ENCODE results near the gene MAP3K20.
"Not testable (repeated sequence)": the region's sequence is repeated elsewhere in the genome, so short reads cannot be mapped to it uniquely, and the experiment has no call there.

The MAP3K20 gene

GRCh38 chr2:173163357-173163756, 87.7 kb downstream of the MAP3K20 start:
- not testable (repeated sequence) for DNase-seq

DNA sequence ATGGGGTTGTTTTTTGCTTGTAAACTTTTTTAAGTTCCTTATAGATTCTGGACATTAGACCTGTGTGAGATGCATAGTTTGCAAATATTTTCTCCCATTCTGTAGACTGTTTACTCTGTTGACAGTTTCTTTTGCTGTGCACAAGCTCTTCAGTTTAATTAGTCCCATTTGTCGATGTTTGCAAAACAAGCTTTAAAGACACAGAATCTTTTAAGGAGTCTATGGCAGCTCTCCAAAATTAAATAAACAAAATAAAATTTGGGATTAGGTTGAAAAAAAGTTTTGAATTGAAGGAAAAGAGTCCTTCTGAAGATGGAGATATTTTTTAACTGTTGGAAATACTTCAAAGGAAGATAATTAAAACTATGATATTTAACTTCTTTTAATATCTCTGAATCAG, 88.8 kb downstream of the MAP3K20 start:
- no peak for DNase-seq

- DNase-seq: no peak
Observed at GRCh38 chr2:173165443-173166238, 90.0 kb downstream of the MAP3K20 start.

GRCh38 chr2:173171321-173171720, 95.7 kb downstream of the MAP3K20 start:
- no peak for DNase-seq

DNA sequence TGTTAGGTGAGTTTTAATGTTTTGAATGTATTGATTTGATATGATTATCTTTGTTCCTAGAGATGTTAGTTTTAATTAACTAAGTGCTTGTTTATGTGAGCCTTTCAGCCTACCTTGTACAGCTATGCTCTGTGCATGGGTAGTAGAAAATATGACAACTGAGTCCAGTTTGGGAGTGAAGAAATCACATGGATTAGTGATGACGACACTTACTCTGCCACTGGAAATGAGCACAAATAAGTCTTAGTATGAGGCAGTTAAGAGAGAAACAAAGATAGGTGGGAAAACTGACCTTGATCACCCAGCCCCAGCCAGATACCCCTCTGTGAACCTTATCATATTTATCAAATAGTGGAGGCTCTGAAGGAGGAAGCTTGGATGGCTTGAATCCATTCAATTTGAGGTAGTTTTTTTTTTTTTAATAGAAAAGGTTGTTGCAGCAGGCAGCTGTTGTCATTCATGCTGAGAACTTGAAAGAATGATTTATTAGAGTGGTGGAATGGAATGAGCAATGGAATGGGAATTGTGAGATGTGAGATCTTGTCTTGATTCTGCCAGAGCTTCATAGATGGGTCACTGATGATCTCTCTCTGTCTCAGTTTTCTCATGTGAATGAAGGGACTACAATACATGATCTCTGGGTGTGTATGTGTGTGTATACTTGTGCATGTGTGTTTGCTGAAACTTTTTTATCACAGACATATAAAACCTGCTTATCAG, 96.4 kb downstream of the MAP3K20 start:
- DNase-seq: no peak

- not testable (repeated sequence) for DNase-seq
Observed at GRCh38 chr2:173174339-173174738, 98.7 kb downstream of the MAP3K20 start.

GRCh38 chr2:173175222-173175621, 99.6 kb downstream of the MAP3K20 start:
- no peak for DNase-seq

DNA sequence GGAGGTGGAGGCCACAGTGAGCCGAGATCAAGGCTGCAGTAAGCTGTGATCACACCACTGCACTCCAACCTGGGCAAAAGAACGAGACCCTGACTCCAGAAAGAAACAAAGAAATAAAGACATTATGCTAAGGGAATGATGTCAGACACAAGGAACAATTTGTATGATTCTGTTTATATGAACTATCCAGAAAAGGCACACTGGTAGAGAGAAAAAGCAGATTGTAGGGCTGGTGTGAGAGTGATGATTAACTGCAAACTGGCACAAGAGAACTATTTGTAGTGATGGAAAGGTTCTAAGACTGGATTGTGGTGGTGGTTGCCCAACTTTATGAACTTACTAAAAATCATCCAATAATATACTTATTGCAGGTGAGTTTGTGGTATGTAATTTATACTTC, 106.3 kb downstream of the MAP3K20 start:
- DNase-seq: no peak

DNA sequence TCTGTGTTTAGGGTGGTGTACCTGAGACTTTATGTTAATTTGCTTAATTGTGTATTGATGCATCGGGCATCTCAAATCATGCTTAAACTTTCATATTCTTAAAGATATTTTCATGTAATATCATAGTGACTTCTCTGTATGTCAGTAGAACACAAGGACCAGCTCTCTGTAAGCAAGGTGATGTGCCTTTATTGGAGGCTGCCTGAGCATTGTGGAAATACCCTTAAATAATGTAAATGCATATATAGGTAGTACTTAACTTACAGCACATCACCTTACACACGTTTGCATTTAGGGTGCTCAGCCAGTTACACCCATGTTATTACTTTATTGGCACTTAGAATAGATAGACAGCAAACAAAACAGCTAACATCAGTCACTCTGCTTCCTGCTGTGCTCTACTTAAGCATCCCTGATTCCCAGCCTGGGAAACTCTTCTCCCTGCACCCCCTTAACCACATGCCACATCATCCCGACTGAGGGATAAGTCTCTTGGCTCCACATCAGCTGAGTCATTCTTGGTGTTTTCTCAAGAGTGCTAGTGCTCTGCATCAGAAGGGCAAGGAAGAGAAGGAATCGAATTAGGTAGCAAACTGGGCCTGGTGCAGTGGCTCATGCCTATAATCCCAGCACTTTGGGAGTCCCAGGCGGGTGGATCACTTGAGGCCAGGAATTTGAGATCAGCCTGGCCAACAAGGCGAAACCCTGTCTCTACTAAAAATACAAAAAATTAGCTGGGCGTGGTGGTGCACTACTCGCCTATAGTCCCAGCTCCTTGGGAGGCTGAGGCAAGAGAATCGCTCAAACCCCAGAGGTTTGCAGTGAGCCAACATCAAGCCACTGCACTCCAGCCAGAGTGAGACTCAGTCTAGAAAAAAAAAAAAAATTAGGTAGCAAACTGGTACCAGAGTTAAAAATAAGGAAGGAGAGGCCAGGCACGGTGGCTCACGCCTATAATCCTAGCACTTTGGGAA, 108.7 kb downstream of the MAP3K20 start:
- no peak for DNase-seq

DNA sequence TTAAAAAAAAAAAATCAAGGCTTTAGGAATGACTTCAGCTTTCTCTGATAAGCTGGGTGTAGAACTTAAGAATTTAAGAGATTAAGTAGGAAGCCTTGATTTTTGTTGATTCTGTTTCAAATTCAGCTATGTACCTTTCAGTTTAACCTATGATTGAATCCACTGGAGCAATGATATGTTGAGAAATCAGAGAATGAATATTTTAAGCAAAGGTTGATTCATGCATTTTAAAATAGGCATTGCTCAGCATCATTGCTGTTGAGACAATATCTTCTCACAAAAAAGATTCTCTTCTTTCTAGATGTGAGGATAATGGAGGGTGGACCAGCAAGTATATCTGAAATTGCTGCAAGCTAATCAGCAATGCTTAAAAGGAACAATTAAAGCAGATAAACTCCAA, 109.8 kb downstream of the MAP3K20 start:
- no peak for DNase-seq

DNA sequence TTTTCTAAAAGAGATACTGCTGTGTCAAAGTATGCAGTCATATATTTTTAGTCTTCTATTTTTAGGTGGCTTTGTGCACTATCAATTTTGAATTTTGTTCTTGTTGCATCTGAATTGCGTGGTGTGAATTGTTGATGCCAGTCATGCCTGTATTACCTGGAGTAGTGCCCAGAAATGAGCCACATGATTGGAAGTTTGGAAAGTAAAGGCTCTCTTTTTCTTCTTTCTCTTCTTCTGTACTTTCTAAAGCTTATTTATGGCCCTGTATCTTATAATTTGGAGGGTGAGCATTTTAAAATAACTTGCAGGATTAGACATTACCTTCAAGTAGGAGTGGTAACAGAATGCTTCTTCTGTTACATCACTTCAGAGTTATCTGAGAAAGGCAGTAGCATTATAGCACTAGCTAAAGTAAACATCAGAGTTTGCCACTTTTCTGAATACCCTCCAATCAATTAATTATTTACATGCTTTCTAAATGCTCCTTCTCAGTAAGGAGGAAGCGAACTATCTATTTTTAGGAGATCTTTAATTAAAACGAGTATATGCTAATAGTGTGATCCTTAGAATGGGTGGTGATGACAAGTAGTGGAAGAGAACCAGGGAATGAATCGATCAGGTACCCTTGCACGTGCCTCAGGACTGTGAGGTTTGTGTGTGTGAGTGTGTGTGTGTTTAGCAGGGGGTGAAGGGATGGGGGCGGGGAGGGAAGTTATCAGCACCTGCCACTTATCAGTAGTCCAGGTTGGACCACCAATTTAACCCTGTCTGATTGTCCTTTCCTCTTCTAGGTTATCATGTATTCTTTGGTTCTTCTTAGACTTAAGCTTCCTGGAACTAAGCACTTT, 112.5 kb downstream of the MAP3K20 start:
- DNase-seq: no peak

GRCh38 chr2:173191601-173192000, 116.0 kb downstream of the MAP3K20 start:
- no peak for DNase-seq

- DNase-seq: no peak
Observed at GRCh38 chr2:173192071-173192470, 116.4 kb downstream of the MAP3K20 start.

DNA sequence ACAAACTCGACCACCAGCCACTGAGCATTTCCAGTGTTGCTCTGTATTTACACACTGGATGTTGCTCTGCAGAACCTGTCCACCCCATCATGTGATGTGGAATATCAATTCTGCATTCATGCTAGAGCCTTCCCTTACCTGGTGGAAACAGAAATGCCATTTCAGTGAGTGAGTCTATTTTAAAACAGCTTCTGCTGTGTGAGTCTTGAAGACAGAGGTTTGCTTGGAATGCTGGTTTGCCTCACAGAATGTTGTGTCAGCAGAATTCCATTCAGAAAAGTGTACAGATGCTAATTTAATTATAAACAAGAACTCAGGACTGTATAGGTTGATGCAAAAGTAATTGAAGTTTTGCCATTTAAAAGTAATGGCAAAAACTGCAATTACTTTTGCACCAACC, 118.3 kb downstream of the MAP3K20 start:
- no peak for DNase-seq

- no peak for DNase-seq
Observed at GRCh38 chr2:173195100-173195499, 119.5 kb downstream of the MAP3K20 start.

- no peak for DNase-seq
Observed at GRCh38 chr2:173196080-173196479, 120.4 kb downstream of the MAP3K20 start.

GRCh38 chr2:173196638-173197037, 121.0 kb downstream of the MAP3K20 start:
- no peak for DNase-seq

GRCh38 chr2:173198327-173198726, 122.7 kb downstream of the MAP3K20 start:
- DNase-seq: no peak

DNA sequence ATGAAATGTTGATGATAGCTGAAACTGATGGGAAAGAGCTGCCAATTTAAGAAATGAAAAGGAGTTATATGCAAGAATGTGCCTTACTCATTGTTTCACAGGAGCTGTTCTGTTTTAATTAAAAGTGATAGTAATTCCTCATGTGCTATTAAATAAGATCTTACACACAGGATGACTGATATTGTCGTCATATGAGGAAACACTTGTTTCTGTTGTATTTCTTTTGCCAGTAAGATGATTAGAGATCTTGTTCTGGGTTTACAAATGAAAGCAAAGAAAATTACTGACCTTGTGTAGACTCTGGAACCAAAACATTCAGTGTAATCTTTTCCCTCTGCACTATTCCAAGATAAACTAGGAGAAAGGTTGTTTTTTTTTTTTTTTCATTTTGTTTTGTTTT, 123.6 kb downstream of the MAP3K20 start:
- DNase-seq: no peak

GRCh38 chr2:173202570-173202969, 126.9 kb downstream of the MAP3K20 start:
- DNase-seq: no peak

- no peak for DNase-seq
Observed at GRCh38 chr2:173204316-173204715, 128.7 kb downstream of the MAP3K20 start.

DNA sequence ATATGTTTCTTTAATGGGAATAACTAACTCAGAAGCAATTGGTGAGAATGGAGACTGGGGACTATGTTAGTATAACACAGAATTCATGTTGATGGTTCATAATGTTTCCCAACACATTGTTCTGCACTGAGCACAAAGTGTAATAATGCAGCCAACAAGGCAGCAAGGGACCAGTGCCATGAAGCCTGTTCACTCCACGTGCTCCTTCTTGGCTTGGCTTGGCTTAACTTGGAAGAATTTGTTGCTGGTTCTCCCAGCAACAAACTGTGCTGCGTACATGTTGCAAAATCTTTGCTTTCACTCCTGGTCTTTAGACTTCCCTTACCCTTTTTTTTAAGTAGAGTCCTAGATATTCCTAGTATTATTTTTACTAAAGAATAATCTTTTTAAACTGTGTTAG, 129.7 kb downstream of the MAP3K20 start:
- DNase-seq: no peak

All from activated CD8-positive, alpha-beta memory T cell treated with anti-CD3 and anti-CD28 coated beads, Interleukin-2, amount 50 U/mL, for 48 hours (primary cell).